Measurements from ENCODE around the gene MAD1L1.

- TF ChIP-seq CTCF (IDR thresholded peaks at IDR 0.05; ENCODE audit: extremely low read depth in 1 of 2, insufficient read depth in 1 of 2, low read depth in 1 of 2, low read length in 2 of 2) (no peak), POLR2AphosphoS5 (IDR thresholded peaks at IDR 0.05; ENCODE audit: insufficient read depth, low read depth, low read length) (no peak), MAX (IDR thresholded peaks at IDR 0.05; ENCODE audit: insufficient read depth, insufficient read length) (no peak), POLR2A (IDR thresholded peaks at IDR 0.05; ENCODE audit: low read depth, low read length) (no peak), MYC (IDR thresholded peaks at IDR 0.05; ENCODE audit: low read depth, low read length) (no peak), FOS (IDR thresholded peaks at IDR 0.05; ENCODE audit: borderline replicate concordance, insufficient read depth, low read length) (no peak), JUN (IDR thresholded peaks at IDR 0.05; ENCODE audit: borderline replicate concordance, insufficient read depth, insufficient read length, low read depth) (no peak), GATA2 (IDR thresholded peaks at IDR 0.05; ENCODE audit: insufficient read depth, insufficient read length, low read depth, low read length) (no peak), EZH2 (IDR thresholded peaks at IDR 0.05; ENCODE audit: borderline replicate concordance, low read depth, low read length, severe bottlenecking) (no peak)
Measured at GRCh38 chr7:2281541-2281940, 48.8 kb upstream of the MAD1L1 start.
